WTC11 (cell line): ENCODE results near the gene GPRIN3.

ENCODE experiments used
- NFYB ChIP-seq: sonication (generic); formaldehyde crosslinking; conservative IDR thresholded peaks from 2 replicates; pipeline ENCODE4 v1.8.0; 2022; ENCODE audit warnings: low read depth, missing genetic modification reagents
- TEAD1 ChIP-seq: sonication (generic); formaldehyde crosslinking; IDR thresholded peaks from 2 replicates; pipeline ENCODE4 v1.8.0; 2022; ENCODE audit warnings: mild to moderate bottlenecking, missing genetic modification reagents
- TF ChIP-seq, protein P1 (sequence below): sonication (generic); formaldehyde crosslinking; IDR thresholded peaks from 2 replicates; pipeline ENCODE4 v1.8.0; 2023; ENCODE audit warnings: missing genetic modification reagents

- TF ChIP-seq, protein P1, sequence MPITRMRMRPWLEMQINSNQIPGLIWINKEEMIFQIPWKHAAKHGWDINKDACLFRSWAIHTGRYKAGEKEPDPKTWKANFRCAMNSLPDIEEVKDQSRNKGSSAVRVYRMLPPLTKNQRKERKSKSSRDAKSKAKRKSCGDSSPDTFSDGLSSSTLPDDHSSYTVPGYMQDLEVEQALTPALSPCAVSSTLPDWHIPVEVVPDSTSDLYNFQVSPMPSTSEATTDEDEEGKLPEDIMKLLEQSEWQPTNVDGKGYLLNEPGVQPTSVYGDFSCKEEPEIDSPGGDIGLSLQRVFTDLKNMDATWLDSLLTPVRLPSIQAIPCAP (CRISPR knock-in tag) = no peak
- no peak for TF ChIP-seq NFYB (CRISPR knock-in tag)
- TF ChIP-seq TEAD1 (CRISPR knock-in tag) = no peak
These were observed 37.0 kb upstream of the GPRIN3 start for GRCh38 chr4:89344571-89344970.
